Measurements from ENCODE around the gene RABGAP1L. TPM values are rescaled to one million over a fixed set of nuclear protein-coding genes. Genes with fewer than 3 reads are reported as not detected.

RABGAP1L gene
- total RNA-seq, 2 experiments from 2014 or later: 98.1 to 158 TPM

DNA sequence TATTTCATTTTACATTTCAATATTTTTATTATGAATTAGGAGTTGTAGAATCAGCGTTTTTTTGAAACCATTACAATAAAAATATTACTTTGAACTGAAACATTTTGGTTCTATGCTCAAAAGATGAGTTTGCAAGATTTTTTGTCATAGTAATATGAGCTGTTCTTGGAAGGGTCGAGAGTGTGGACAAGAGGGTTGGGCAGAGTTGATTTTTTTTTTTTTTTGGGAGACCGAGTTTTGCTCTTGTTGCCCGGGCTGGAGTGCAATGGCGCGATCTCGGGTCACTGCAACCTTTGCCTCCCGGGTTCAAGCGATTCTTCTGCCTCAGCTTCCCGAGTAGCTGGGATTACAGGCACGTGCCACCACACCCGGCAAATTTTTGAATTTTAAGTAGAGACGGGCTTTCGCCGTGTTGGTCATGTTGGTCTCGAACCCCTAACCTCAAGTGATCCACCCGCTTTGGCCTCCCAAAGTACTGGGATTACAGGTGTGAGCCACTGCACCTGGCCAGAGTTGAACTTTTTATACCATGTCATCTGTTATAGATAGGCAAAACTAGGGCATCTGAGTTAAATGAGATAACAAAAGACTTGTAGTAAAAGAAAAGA is 843.7 kb downstream of the RABGAP1L start:
- H3K9me2 ChIP-seq (ENCODE audit: insufficient read depth, low read length): no peaks in the 10 kb centered on the region
- peak overlapping the region; percentile 85 for H3K4me2 ChIP-seq (ENCODE audit: low read length)
- H3K79me2 ChIP-seq (ENCODE audit: insufficient read depth, low read depth, low read length): peaks cover 85% of the 10 kb centered on the region
- no peaks in the 10 kb centered on the region for H3K9me3 ChIP-seq (ENCODE audit: low read length)
- intact Hi-C loops (cut with micrococcal nuclease; ENCODE audit: unreplicated experiment): loop anchor here (5.0 kb wide), 2 partner anchors 731 to 1136 kb away; partner anchors contain the start of genes GAS5 and ZBTB37
- peaks cover 68% of the 10 kb centered on the region for H3K36me3 ChIP-seq (ENCODE audit: insufficient read depth, low read length)
- BruUV-seq (replicated peaks): no TSS peak
- H4K20me1 ChIP-seq (ENCODE audit: insufficient read depth, low read length): peaks cover 61% of the 10 kb centered on the region
- CTCF ChIA-PET (ENCODE audit: unreplicated experiment): no interaction called here
- TF ChIP-seq EZH2phosphoT487 (IDR thresholded peaks at IDR 0.05; ENCODE audit: borderline replicate concordance, low read depth, low read length): no peak
- TF ChIP-seq CTCF (conservative IDR thresholded peaks at IDR 0.05; ENCODE audit: low read length): no peak
- peaks cover 35% of the 10 kb centered on the region for H3K4me1 ChIP-seq (ENCODE audit: insufficient read depth, low read length, poor library complexity, severe bottlenecking)
- no peak overlapping the region for H2AFZ ChIP-seq (ENCODE audit: low read length)
- DNase-seq (ENCODE audit: low spot score): no peak
- peak overlapping the region; percentile 95 for H3K4me3 ChIP-seq (ENCODE audit: low read depth, low read length, poor library complexity, severe bottlenecking)
- no peak overlapping the region for H3K27ac ChIP-seq (ENCODE audit: low read depth, low read length, poor library complexity, severe bottlenecking)
- POLR2A ChIA-PET: interaction anchor here (0.8 to 5.6 kb wide), 7 partner anchors 9 to 730 kb away, joined by 3 to 27 read pairs (median 3); partner anchors contain the start of gene MRPS14

DNA sequence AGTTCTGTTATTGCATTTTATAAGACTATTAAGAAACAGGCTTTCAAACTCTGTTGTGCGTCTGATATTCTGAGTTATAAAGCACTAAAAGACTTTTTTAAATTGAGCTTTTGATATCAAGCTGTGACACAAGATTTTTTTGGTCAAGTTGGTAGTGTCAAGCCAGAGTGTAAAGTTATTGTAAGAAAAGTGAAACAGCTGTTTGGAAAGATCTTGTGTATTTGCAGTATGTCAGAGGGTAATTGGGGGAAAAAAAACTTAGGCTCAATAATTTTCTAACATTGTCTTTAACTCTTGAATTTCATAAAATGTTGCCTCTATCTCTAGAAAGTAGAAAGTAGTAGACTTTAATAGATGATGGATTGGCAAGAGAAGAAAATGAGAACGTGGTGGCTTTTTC is 844.2 kb downstream of the RABGAP1L start:
- Histone ChIP-seq H4K20me1 (ENCODE audit: insufficient read depth, low read length) (peaks cover 66% of the 10 kb centered on the region), H3K4me2 (ENCODE audit: low read length) (peak overlapping the region; percentile 85), H3K9me3 (ENCODE audit: low read length) (no peaks in the 10 kb centered on the region), H3K36me3 (ENCODE audit: insufficient read depth, low read length) (peaks cover 72% of the 10 kb centered on the region), H3K4me3 (ENCODE audit: low read depth, low read length, poor library complexity, severe bottlenecking) (peak overlapping the region; percentile 95), H3K79me2 (ENCODE audit: insufficient read depth, low read depth, low read length) (peaks cover 87% of the 10 kb centered on the region), H3K9me2 (ENCODE audit: insufficient read depth, low read length) (no peaks in the 10 kb centered on the region), H2AFZ (ENCODE audit: low read length) (no peak overlapping the region), H3K27ac (ENCODE audit: low read depth, low read length, poor library complexity, severe bottlenecking) (no peak overlapping the region), H3K4me1 (ENCODE audit: insufficient read depth, low read length, poor library complexity, severe bottlenecking) (peaks cover 32% of the 10 kb centered on the region)
- intact Hi-C loops (cut with micrococcal nuclease; ENCODE audit: unreplicated experiment): loop anchor here (5.0 kb wide), 2 partner anchors 731 to 1136 kb away; partner anchors contain the start of genes GAS5 and ZBTB37
- TF ChIP-seq EZH2phosphoT487 (IDR thresholded peaks at IDR 0.05; ENCODE audit: borderline replicate concordance, low read depth, low read length) (no peak), CTCF (conservative IDR thresholded peaks at IDR 0.05; ENCODE audit: low read length) (no peak)
- ChIA-PET CTCF (ENCODE audit: unreplicated experiment) (no interaction called here), POLR2A (interaction anchor here (0.6 to 5.6 kb wide), 7 partner anchors 9 to 208 kb away, joined by 3 to 27 read pairs (median 4); partner anchors contain the start of gene MRPS14)
- no TSS peak for BruUV-seq (replicated peaks)
- no peak for DNase-seq (ENCODE audit: low spot score)

Measured in OCI-LY7 (cell line).